ENCODE results near the gene OSBPL8.
"Not testable (repeated sequence)": the region's sequence is repeated elsewhere in the genome, so short reads cannot be mapped to it uniquely, and the experiment has no call there.

OSBPL8 gene

DNA sequence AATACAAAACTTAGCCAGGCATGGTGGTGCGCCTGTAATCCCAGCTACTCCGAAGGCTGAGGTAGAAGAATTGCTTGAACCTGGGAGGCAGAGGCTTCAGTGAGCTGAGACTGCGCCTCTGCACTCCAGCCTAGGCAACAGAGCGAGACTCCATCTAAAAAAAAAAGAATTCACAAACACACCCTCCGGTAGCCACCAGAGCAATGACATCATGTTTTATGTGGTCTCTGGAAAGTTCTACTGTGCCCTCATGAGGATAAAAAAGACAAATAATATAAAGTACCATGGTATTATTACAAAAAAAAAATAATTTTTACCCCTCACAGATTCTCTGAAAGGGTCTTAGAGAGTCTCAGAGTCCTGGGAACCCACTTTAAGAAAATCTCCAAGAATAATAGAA, 81.5 kb downstream of the OSBPL8 start:
- no peak for DNase-seq (ENCODE audit: low read depth in 3 of 3, low spot score in 1 of 3)

DNA sequence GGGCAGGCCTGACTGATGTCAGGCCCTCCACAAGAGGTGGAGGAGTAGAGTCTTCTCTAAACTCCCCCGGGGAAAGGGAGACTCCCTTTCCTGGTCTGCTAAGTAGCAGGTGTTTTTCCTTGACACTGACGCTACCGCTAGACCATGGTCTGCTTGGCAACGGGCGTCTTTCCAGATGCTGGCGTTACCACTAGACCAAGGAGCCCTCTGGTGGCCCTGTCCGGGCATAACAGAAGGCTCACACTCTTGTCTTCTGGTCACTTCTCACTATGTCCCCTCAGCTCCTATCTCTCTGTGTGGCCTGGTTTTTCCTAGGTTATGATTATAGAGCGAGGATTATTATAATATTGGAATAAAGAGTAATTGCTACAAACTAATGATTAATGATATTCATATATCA, 86.7 kb downstream of the OSBPL8 start:
- DNase-seq (ENCODE audit: low read depth in 3 of 3, low spot score in 1 of 3): not testable (repeated sequence)

DNA sequence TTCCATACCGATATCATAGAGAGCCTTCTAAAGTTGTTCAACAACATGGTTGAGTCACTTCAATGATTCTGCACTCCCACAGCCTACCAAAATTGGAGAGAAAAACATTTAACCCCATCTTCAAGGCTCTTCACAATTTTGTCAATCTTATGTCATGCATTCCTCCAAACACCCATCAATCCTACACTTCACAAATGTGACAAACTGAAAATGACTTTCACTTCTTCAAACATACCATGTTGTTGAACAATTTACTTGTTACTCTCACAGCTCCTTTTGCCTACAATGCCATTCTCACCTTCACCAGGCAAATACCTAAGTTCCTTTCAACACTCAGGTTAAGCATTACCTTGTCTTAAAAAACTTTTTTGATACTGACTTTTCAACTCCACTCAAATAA, 88.0 kb downstream of the OSBPL8 start:
- no peak for DNase-seq (ENCODE audit: low read depth in 3 of 3, low spot score in 1 of 3)

DNA sequence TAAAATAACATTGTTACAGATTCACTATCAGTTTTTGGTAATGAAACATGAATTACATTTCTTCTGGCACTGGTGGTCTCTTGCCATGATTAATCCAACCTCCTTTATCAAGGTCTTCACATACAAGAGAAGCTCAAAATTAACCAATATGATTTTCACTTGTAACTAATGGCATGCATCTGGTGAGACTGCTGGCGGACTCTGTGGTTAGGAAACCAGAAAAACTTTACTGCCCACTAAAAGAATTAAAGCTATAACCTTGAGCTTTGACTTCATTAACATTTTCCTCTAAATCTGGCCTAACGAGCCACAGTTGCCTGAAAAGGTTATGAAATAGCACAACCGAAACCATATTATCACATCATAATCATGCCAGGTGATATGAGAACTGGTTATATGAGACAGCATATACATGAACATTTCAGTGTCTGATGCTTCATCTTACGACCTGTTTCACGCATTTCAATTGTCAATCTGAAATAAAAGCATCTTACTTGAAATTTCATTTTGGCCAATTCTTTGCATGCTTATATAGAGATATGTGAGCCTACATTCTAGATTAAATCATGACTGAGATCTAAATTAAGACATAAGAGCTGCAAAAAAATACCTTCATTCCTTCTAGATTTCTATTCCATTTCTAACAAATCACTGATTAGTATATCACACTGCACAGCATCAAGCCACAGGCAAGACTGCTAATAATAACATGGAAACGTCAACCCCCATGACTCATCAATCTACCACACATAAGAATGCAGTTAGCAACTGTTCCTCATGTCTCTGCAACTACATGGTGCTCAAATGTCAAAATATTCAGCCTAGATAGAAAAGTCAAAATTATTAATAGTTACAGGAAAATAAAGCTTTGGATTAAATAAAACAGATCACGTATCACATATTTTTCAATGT, 89.3 kb downstream of the OSBPL8 start:
- no peak for DNase-seq (ENCODE audit: low read depth in 3 of 3, low spot score in 1 of 3)

DNA sequence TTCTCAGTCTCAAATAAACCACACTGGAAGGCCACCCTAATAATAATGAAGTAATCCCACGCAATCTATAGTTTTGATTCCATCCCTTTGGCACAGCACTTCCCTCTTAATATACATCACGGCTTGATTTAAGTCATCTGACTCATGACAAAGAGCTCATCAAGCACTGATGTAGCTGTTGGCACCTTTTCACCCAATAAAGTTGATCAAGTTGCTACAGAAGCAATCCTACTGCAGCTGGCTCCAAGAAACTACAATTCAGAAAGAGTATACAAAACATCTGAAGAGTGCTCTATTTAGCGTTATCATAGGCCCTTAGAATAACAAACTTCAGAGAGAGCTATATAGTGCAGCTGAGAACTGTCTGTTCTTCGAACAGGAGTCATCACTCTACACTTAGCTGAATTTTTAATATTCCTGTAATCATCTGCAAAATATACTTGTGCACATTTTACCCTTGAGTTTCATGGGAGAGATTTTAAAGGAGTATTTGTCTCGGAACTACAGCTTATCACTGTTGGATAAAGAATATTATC, 94.9 kb downstream of the OSBPL8 start:
- DNase-seq (ENCODE audit: low read depth in 3 of 3, low spot score in 1 of 3): no peak

DNA sequence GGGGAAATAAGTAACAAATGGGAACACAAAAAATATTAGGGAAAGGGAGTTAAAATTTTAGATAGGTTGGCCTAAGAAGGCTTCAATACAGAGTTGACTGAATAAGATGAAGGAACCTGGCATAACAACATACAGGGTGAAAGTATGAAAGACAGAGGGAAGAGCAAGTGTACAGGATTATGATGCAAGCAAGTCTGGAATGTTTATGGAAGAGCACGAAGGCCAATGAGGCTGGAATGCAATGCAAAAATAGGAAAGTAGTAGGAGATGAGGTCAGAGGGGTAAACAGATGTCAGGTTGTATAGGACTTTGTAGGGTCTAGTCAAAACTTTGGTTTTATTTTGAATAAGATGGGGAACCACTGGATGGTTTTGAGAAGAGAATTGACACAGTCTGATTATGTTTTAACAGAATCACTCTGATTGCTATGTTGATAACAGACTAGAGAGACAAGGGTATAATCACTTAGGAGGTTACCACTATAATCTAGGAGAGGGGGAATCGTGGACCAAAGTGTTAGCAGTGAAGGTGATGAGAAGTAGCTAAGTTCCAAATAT, 96.8 kb downstream of the OSBPL8 start:
- DNase-seq (ENCODE audit: low read depth in 3 of 3, low spot score in 1 of 3): no peak

DNA sequence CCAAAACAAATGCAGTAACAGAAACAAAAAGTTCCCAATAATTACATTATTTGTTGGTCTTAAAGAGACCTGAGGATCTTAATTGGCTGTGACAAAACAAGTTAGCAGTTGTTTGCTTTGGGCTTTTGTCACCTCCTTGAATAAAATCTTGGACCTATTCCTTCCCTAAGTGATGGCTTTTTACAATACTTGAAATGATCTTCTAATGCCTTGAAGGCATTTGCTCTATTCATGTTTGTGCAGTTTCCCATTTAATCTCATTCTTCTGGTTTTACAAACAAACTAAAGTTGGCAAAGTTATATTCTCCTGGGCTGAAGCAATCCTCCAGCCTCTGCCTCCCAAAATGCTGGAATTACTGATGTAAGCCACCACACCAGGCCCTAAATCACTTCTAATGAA, 98.8 kb downstream of the OSBPL8 start:
- no peak for DNase-seq (ENCODE audit: low read depth in 3 of 3, low spot score in 1 of 3)

DNA sequence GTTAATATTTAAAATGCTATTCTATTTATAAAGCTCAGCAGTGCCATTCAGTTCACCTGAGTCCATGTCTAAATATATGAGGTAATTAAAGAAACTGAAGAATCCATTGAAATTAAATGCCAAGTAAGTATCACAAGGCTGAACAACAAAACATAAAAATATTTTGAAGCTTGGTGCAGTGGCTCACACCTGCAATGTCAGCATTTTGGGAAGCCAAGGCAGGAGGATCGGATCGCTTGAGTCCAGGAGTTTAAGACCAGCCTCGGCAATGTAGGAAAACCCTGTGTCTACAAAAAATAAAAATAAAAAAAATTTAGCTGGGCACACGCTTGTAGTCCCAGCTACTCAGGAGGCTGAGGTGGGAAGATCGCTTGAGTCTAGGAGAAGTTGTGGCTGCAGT, 101.8 kb downstream of the OSBPL8 start:
- no peak for DNase-seq (ENCODE audit: low read depth in 3 of 3, low spot score in 1 of 3)

DNA sequence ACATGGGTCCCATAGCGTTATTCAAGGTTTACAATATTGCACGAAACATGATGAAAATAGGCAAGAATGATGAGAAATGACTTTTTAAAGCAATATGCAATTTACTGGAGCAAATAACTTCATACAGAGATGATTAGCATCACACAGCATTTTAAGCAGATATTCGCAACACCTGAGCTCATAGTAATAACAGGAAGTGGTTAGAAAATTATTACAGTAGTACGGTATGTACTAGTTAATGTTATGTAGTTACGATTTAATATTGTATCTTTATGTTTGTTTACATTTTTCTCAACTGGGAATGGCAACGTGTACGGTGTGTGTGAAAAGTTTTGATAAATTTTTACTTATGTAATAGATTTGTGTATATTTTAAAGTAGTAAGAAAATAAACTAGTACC, 102.6 kb downstream of the OSBPL8 start:
- no peak for DNase-seq (ENCODE audit: low read depth in 3 of 3, low spot score in 1 of 3)

DNA sequence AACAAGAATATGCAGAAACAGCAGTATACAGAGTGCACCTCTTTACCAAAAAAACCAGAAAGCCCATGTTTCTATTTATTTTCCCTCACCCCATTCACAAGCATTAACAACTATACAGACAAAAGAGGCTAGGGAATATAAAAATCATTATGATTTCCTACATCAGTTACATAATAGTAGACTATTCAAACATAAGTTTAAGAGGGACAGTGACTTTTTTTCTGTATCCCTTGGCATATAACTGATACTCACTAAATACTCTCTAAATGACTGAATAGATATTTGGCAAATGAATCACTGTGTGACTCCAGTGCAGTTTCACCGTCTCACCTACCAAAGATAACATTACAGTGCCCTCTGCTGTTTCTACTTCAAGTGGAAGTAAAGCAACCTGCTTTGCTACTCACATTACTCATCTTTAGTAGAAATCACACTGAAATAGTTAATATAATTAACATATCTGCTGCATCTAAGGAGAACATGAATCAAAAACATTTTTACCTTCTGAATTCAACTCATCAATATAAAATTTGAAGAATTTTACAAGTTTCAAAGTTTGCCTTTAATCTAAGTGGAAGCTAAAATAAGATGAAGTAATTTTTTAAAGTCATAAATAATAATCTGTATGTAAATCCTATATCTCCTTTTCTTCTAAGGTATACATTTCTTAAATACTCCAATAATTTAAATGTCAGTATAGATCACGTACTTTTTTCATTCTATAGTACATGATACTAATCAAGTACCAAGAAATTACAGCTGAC, 103.8 kb downstream of the OSBPL8 start:
- DNase-seq (ENCODE audit: low read depth in 3 of 3, low spot score in 1 of 3): no peak

DNA sequence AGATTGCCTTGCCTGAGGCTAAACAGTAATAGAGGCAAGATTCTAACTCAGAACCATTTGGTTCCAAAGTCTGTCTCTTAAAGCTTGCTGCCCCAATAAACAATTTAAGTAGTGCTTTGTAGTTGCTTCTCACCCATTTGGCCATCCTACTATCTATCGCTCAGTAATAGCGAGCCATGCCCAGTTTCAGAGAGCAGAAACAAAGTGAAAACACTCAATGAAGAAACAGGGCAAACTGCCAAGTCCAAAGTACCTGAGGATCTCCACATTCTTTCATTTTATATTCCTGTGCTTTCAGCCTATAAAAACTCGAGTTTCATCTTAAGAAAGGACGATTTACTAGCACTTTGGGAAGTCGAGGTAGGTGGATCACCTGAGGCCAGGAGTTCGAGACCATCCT, 108.0 kb downstream of the OSBPL8 start:
- no peak for DNase-seq (ENCODE audit: low read depth in 3 of 3, low spot score in 1 of 3)

DNA sequence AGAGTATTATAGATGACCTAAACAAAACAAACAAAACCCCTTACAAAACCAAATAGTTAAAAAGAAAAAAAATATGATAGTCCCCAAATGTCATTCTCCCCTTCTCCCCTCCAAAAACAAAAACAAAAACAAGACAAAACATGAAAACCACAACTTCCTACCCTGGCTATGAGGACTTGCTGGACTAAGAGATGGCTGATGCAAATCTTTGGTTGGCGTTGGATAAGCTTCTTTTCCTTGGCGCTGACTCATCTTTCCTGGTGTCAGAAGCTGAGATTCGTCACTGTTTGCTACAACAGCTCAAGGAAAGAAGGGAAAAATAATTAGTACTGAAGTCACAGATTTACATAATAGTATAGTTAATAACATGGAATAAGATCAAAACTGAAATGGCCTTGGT, 108.9 kb downstream of the OSBPL8 start:
- no peak for DNase-seq (ENCODE audit: low read depth in 3 of 3, low spot score in 1 of 3)

DNA sequence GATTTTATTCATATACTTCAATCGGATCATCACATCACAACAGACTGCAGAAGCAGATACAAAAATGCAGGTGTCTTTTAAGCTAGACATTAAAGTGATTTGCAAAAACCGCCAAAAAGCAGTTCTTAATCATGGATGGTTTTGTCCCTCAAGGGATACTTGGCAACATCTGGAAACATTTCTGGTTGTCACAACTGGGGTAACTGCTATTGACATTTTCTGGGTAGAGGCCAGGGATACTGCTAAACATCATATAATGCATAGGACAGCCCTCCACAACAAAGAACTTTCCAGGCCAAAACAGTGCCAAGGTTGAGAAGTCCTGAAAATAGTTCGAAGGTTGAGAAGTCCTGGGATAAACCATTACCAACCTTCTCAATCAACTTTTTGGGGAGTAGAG, 109.6 kb downstream of the OSBPL8 start:
- no peak for DNase-seq (ENCODE audit: low read depth in 3 of 3, low spot score in 1 of 3)

DNA sequence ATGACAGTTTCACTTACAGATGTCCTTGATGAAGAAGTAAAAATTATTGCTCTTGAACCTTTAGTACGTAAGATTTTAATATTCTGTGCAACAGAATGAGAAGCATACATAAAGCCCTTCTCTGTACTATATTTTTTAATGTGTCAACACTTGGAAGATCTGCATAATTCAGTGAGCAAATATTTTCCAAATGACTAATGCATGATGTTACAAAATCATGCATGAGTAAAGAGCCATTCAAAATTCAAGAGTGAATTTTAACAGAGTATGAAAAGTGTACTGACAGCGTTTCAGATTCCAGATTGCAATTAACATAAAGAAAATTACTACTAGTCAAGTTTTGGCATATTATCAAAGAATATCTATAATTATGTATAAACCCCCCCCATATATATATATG, 110.0 kb downstream of the OSBPL8 start:
- DNase-seq (ENCODE audit: low read depth in 3 of 3, low spot score in 1 of 3): no peak

DNA sequence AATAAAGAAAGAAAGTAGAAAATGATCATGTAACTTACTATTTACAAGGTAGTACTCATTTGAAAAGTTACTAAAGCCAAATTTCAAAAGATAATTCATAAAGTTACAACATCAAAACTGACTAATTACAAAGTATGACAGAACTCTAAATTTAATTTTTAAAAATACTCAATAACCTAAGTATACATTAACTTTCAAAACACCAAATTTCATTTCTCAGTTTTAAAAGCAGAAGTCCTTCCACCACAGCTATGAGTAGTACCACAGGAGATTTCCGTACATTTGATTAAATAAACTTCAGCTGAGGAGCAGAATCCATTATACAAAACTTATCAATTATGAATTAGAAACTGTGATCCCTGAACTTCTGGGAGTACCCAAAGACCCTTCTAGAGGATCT, 110.6 kb downstream of the OSBPL8 start:
- DNase-seq (ENCODE audit: low read depth in 3 of 3, low spot score in 1 of 3): no peak

DNA sequence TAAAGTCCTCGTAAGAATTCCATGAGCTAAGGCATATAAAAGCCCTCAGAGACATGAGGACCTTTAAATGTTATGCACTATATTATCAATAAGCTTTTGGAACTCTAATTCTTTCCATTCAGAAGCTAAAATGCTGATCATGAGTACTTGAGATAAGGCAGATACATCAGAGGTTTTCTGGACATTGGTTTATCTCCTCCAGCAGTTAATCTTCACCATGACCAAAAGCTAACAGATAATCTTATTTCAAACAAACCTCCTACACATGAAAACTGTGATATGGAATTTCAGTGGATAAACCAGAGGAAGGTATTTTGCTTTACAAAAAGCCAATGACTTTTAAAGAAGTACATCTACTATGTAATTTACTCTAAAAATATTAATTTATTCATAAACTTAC, 113.5 kb downstream of the OSBPL8 start:
- DNase-seq (ENCODE audit: low read depth in 3 of 3, low spot score in 1 of 3): no peak

DNA sequence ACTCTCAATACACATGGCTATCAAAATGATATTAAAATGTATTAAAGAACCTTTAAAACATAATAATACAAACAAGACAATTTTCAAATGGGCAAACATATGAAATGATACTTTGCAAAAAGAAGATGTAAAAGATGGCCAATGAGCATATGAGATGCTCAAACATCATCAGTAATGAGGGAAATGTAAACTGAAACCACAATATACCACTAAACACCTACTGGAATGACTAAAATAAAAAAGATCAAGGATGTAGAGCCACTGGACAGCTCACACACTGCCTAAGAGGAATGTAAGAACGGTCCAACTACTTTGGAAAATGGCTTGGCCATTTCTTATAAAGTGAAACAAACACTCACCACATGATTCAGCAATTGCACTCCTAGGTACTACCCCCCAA, 114.1 kb downstream of the OSBPL8 start:
- DNase-seq (ENCODE audit: low read depth in 3 of 3, low spot score in 1 of 3): no peak

DNA sequence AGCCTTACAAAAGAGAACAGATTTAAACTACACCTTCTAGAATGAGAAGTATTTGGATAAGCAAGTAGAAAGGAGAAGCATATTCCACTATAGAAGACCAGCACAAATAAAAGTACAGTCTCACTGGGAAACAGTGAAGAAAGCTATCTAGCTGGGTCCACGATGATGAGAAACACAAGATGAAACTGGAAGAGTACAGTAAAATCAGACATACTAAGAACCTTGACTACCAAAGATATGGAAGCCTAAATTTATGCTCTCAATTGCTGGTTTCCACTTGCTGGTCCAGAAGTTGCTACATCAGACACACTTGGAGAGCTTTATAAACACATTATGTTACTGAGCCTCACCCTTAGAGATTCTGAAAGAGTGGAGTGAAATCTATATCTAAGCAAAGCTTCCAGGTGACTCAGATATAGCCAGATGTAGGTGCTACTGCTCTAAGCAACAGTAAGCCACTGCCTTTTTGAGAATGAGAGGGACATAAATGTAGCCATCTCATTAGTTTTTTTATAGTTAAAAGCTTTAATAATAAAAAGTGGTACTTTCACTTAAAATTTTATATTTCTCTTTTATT, 115.1 kb downstream of the OSBPL8 start:
- DNase-seq (ENCODE audit: low read depth in 3 of 3, low spot score in 1 of 3): no peak

DNA sequence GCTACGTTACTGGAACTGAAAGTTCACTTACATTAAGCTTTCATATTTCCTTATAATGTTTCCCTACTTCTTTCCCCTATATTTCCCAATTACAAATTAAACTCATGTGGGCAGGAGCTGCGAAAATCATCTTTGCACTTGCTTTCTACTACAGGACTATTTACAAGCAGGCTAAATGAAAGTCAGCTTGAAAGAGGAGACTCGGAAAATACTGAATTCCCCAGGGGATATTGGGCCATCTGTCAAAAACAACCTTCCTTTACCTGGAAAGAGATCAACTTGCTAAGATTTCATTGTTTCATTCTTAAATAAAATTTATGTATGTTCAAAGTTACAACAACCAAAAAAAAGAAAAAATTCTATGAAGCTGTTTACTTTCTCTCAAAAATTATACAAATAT, 118.6 kb downstream of the OSBPL8 start:
- no peak for DNase-seq (ENCODE audit: low read depth in 3 of 3, low spot score in 1 of 3)

DNA sequence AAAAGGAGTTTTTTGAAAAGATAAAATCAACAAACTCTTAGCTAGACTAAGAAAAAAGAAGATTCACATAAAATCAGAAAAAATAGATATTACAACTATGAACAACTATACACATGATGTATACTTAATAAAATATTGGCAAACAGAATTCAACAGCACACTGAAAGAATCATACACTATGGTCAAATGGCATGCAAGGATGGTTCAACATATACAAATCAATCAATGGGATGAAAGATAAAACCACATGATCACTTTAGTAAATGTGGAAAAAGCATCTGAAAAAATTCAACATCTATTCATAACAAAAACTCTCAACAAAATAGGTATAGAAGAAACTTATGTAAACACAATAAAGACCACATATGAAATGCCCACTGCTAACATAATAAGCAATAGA, 126.8 kb downstream of the OSBPL8 start:
- no peak for DNase-seq (ENCODE audit: low read depth in 3 of 3, low spot score in 1 of 3)

DNA sequence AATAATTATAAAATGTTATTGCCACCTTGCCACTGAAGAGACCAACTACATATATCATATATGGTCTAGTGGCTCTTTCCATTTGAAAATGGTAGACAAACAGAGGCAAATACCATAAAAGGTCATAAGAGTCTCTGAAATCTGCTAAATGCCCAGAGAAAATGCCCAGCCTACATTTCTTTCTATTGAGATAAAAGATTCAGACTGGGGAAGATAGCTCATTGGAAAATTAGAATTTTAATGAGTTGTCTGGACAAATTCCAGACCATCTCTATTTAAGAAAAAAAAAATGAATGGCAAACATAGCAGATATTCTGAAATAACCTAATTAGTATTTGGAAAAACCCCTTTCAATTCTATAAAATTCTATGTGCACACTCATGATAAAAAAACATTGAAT, 131.5 kb downstream of the OSBPL8 start:
- DNase-seq (ENCODE audit: low read depth in 3 of 3, low spot score in 1 of 3): no peak

DNA sequence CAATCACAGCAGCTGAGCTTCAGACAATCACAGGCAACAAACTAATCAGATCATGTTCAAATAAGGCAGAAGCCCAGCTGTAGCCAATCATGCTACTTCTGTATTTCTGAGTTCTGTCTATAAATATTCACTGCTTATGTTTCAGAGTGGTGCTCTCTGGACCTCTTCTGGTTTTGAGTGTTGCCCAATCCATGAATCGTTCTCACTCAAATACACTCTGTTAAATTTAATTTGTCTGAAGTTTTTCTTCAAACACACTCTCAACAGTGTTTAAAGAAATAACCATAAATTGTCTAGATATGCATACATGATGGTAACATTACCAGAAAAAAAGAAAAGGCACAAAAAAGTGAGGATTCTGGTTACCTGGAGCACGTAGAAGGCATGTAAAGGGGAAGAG, 133.4 kb downstream of the OSBPL8 start:
- DNase-seq (ENCODE audit: low read depth in 3 of 3, low spot score in 1 of 3): no peak
